Neural crest cell (in vitro differentiated cells): ENCODE results near the gene LYL1. TPM values are rescaled to one million over a fixed set of nuclear protein-coding genes. Genes with fewer than 3 reads are reported as not detected.

Experiments
- DNase-seq: peaks from one replicate; pipeline ENCODE4 v3.0.0; 2021; ENCODE audit warnings: low read depth, mixed read lengths, low spot score
- H3K27ac Mint-ChIP-seq: one replicate; pipeline ENCODE4 v1.8.0; 2021; ENCODE audit warnings: mild to moderate bottlenecking, mixed read lengths; ENCODE audit not compliant: unreplicated experiment
- H3K27me3 Mint-ChIP-seq: 2 replicates; pipeline ENCODE4 v1.8.0; 2021; ENCODE audit warnings: low read depth, mild to moderate bottlenecking, mixed read lengths
- H3K36me3 Mint-ChIP-seq: 2 replicates; pipeline ENCODE4 v1.8.0; 2021; ENCODE audit warnings: low read depth, mild to moderate bottlenecking, mixed read lengths
- H3K4me1 Mint-ChIP-seq: 2 replicates; pipeline ENCODE4 v1.8.0; 2021; ENCODE audit warnings: mixed read lengths
- H3K4me3 Mint-ChIP-seq: one replicate; pipeline ENCODE4 v1.8.0; 2021; ENCODE audit warnings: mild to moderate bottlenecking, mixed read lengths
- H3K9me3 Mint-ChIP-seq: 2 replicates; pipeline ENCODE4 v1.8.0; 2021; ENCODE audit warnings: mixed read lengths
- CTCF ChIP-seq: fragments of 200-600 bp; sonication (generic); conservative IDR thresholded peaks from 2 replicates; pipeline ENCODE4 v1.5.0; 2021; ENCODE audit warnings: antibody characterized with exemption, mild to moderate bottlenecking
- total RNA-seq: library from RNA; stranded (reverse); gene quantifications from 2 replicates; pipeline ENCODE4 v1.2.1, GENCODE V29; 2021

LYL1 gene
- total RNA-seq, 1 donor from 2014 or later = 0.30 TPM

GRCh38 chr19:13100841-13101589 is 1.6 kb downstream of the LYL1 start:
- H3K36me3 Mint-ChIP-seq = peaks cover 4% of the 10 kb centered on the region
- H3K4me3 Mint-ChIP-seq = no peak overlapping the region
- no peak for DNase-seq
- H3K4me1 Mint-ChIP-seq = peaks cover 14% of the 10 kb centered on the region
- no peaks in the 10 kb centered on the region for H3K9me3 Mint-ChIP-seq
- no peak overlapping the region for H3K27ac Mint-ChIP-seq
- TF ChIP-seq CTCF = peak; percentile 19
- H3K27me3 Mint-ChIP-seq = peaks cover 67% of the 10 kb centered on the region

- Mint-ChIP-seq H3K4me1 (peaks cover 18% of the 10 kb centered on the region), H3K4me3 (peak overlapping the region; percentile 10), H3K9me3 (no peaks in the 10 kb centered on the region), H3K27me3 (peaks cover 75% of the 10 kb centered on the region), H3K27ac (no peak overlapping the region), H3K36me3 (peaks cover 4% of the 10 kb centered on the region)
- DNase-seq = no peak
- no peak for TF ChIP-seq CTCF
Observed at GRCh38 chr19:13100031-13100588, 2.5 kb downstream of the LYL1 start.

- Mint-ChIP-seq H3K4me1 (peaks cover 22% of the 10 kb centered on the region), H3K27ac (no peak overlapping the region), H3K9me3 (no peaks in the 10 kb centered on the region), H3K36me3 (peaks cover 4% of the 10 kb centered on the region), H3K27me3 (peaks cover 82% of the 10 kb centered on the region), H3K4me3 (peak overlapping the region; percentile 10)
- TF ChIP-seq CTCF = no peak
- no peak for DNase-seq
Observed at GRCh38 chr19:13099073-13099999, 3.3 kb downstream of the LYL1 start.

- TF ChIP-seq CTCF = no peak
- peaks cover 22% of the 10 kb centered on the region for H3K4me1 Mint-ChIP-seq
- H3K9me3 Mint-ChIP-seq = no peaks in the 10 kb centered on the region
- DNase-seq = no peak
- H3K27me3 Mint-ChIP-seq = peaks cover 91% of the 10 kb centered on the region
- peaks cover 4% of the 10 kb centered on the region for H3K36me3 Mint-ChIP-seq
- no peak overlapping the region for H3K27ac Mint-ChIP-seq
- H3K4me3 Mint-ChIP-seq = peak overlapping the region; percentile 27
Observed at GRCh38 chr19:13098277-13099072, 4.2 kb downstream of the LYL1 start.
